ENCODE results near the gene FAM184B.

- TF ChIP-seq CTCF (conservative IDR thresholded peaks at IDR 0.05; ENCODE audit: low read depth in 2 of 2) (no peak), STAT1 (IDR thresholded peaks at IDR 0.05; ENCODE audit: unreplicated experiment) (no peak), JUNB (IDR thresholded peaks at IDR 0.05; ENCODE audit: unreplicated experiment) (no peak), POLR2AphosphoS5 (IDR thresholded peaks at IDR 0.05; ENCODE audit: low read depth) (no peak), ZNF462 (CRISPR knock-in tag; IDR thresholded peaks at IDR 0.05) (no peak), EZH2 (IDR thresholded peaks at IDR 0.05; ENCODE audit: low read depth, unreplicated experiment) (no peak), ZNF114 (CRISPR knock-in tag; IDR thresholded peaks at IDR 0.05) (no peak), REST (IDR thresholded peaks at IDR 0.05; ENCODE audit: unreplicated experiment) (no peak), CREB1 (CRISPR knock-in tag; IDR thresholded peaks at IDR 0.05; ENCODE audit: low read depth) (no peak), EZH2phosphoT487 (IDR thresholded peaks at IDR 0.05; ENCODE audit: unreplicated experiment) (no peak), ZNF331 (CRISPR knock-in tag; IDR thresholded peaks at IDR 0.05; ENCODE audit: low read depth) (no peak), ETS1 (IDR thresholded peaks at IDR 0.05) (no peak)
These were observed 76.3 kb downstream of the FAM184B start for GRCh38 chr4:17705107-17705506.

Measured in GM23338 (cell line).